Pulmonary artery endothelial cell (primary cell): Measurements from ENCODE around the gene ADGRG3. TPM values are rescaled to one million over a fixed set of nuclear protein-coding genes. Genes with fewer than 3 reads are reported as not detected.
"Not testable (repeated sequence)": the region's sequence is repeated elsewhere in the genome, so short reads cannot be mapped to it uniquely, and the experiment has no call there.

Experiments
- DNase-seq: peaks from one replicate; pipeline ENCODE4 v3.0.0-alpha.2; 2011; ENCODE audit warnings: low read depth, low spot score
- total RNA-seq: library from RNA; depleted of rRNA; stranded (reverse); fragments of >200 nt; gene quantifications from 2 replicates; pipeline ENCODE4 v1.2.3, GENCODE V29; 2014

Gene ADGRG3
- total RNA-seq, 1 donor from 2014 or later, result not detected

DNA sequence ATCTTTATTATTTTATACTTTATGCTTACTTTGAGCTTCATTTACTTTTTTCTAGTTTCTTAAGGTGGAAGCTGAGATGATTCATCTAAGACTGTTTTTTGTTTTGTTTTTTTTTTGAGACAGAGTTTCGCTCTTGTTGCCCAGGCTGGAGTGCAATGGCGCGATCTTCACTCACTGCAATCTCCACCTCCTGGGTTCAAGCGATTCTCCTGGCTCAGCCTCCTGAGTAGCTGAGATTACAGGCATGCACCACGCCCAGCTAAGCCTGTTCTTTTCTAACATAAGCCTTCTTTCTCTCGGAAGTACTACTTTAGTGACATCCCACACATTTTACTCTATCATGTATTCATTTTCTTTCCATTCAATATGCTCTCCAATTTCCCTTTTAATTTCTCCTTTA lies 44.5 kb downstream of the ADGRG3 start:
- DNase-seq, result not testable (repeated sequence)

DNA sequence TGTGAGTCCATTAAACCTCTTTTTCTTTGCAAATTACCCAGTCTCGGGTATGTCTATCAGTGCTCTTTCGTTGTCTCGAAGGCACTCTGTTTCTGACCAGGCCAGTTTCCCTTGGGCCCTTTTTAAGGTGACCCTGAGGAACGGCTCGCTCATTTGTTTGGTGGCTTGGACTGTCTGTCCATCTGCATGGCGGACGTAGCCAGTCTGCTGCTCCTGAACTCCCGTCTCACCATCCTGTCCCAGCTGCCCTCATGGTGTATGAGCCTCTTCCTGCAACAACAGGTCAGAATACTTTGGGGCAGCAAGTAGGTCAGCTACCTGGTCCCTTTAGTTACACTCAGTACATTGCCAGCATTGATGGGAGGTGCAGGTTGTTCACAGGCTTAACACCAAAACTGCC lies 45.5 kb downstream of the ADGRG3 start:
- no peak for DNase-seq

DNA sequence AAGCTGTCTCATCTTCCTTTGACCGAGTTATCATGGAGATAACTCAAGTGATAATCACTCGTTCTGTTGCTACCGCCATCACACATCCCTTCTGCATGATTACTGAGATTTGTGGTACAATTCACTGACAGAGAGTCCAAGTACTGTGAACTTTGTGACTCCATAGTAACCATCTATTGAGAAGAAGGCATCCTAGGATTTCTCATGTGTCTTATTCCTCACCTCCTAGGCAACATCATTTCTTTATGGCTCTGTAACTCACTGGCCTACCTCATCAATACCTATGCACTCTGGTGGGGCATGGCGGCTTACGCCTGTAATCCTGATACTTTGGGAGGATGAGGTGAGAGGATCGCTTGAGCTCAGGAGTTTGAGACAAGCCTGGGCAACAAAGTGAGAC lies 45.9 kb downstream of the ADGRG3 start:
- DNase-seq, result no peak

DNA sequence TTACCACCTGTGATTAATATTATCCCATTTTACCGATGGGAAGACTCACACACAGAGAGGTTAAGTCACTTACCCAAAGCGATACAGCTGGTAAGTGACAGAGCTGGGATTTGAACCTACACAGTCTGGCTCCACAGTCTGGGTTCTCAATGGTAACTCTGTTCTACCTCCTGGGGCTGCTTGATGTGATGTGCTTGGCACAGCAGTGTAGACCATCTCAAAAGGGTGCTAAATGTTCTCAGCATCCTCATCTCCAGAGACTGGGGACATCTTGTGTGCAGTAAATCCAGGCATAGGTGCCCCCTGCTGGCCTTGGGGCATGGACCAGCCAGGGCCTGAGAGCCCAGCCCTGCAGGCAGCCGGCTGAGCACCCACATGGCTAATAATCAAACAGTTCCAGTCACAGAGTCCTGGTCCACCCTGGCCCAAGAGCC lies 52.1 kb downstream of the ADGRG3 start:
- peak; percentile 15 for DNase-seq

DNA sequence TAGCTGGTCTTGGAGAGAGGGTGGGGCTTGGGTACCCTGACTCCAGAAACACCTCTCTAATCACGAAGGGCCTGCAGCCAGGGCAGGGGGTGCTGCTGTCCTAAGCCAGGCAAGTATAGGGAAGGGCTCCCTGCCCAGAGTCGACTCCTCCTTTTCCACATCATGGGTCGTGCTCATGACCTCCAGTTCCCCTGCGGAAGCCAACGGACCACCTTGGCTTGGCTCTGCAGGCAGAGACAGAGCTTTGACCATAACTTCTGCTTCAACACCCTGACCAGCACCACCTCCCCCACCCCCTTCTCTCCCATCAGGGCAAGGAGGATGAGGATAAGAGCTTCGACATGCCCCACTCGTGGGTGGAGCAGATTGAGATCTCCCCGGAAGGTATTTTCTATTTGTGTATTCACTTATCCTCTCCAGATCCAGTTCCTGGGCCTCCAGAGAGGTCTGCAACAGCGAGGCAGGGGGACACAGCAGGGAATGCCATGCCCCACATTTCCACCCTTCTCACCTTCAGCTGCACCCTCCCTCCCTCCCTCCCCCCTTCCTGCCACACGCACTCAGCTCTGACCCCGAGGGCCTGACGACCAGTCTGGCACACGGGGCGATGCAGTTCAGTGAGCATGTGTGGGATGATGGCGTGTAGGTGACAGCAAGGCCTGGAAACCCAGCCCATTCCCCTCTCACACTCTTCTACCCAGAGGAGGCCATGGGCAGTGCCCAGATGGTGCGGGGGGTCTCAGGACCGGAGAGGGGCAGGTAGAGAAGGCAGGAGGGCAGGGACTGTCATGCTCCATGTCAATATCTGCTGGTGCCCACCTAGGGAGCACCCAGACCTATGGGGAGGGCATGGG lies 53.5 kb downstream of the ADGRG3 start:
- DNase-seq, result no peak

DNA sequence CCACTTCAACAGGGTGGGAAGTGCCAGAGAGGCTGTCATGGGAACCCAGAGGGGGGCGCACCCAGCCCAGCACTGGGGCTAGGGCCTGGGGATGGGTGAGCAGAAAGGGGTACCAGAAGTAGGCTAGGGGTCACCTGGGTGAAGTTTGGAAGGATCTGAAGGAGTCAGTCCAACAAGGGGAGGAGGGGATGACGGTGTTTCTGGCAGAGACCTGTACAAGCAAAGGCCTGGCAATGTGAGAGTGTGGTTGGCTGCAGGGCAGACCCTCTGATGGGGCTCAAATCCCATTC lies 54.0 kb downstream of the ADGRG3 start:
- DNase-seq, result no peak

DNA sequence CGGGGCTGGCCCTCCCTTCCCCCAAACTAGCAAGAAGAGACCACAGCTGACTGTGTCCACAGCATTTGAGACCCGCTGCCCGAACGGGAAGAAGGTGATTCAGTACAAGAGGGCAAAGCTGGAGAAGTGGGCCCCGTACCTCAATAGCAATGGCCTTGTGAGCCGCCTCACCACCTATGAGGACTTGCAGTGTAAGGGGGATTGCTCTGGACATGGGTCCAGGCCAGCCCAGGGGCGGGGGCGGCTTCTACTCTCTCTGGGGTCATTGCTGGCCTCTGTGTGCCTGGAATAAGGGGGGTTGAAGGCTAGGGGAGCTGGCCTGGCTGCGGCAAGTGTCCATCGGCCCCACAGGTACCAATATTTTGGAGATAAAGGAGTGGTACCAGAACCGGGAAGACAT lies 54.5 kb downstream of the ADGRG3 start:
- DNase-seq, result no peak

DNA sequence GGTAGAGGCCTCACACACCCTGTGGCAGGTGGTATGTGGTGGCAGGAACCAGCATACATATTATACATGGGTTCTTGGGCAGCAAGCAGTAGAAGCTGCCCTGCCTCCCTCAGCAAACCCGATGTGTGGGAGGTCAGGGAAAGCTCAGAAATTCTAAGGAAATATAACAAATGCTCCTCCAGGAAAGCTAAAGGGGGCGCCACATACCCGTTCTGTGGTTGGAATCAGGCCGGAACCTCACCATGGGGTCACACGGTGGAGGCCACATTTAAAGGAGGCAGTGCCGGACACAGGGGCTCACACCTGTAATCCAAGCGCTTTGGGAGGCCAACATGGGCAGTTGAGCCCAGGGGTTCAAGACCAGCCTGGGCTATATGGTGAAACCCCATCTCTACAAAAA lies 55.1 kb downstream of the ADGRG3 start:
- DNase-seq, result no peak

DNA sequence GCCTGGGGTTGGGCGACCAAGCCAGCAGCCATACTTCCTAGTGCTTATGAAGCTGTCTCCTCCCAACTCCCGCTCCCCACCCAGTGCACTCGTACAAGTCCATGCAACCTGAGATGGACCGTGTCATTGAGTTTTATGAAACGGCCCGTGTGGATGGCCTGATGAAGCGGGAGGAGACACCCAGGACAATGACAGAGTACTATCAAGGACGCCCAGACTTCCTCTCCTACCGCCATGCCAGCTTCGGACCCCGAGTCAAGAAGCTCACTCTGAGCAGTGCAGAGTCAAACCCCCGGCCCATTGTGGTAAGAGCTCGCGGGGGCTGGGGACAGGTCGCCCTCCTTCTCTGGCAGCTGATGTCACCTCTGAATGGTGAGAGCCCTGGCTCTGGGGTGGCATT lies 56.4 kb downstream of the ADGRG3 start:
- no peak for DNase-seq

DNA sequence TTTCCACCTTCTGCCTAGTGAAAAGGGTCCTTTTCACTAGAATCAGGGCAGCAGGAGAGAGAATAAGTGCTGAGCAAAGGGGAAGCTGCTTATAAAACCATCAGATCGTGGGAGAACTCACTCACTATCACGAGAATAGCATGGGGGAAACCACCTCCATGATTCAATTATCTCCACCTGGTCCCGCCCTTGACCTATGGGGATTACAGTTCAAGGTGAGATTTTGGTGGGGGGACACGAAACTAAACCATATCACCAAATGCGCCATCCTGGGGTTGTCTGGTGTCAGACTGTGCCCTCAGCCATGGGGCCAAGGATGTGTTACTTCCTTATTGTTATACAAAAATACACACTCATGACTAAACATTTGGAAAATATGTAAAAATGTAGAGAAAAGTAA lies 57.0 kb downstream of the ADGRG3 start:
- DNase-seq, result no peak

DNA sequence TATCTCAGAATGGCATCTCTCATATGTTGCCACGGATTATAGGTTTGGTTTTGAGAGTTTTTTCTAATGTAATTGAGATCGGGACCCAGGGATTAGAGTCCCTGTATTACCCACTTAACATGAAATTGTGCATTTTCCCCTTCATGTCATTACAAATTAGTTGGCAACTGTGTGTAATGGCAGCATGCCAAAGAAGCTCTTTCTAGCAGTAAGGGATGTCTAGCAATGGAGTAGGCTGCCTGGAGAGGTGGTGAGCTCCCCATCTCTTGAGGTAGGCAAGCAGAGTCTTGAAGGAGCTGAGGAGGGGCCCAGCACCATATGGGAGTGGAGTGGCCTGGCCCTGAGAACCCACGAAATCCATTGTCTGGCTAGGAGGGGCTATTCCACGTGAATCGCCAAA lies 57.4 kb downstream of the ADGRG3 start:
- no peak for DNase-seq

DNA sequence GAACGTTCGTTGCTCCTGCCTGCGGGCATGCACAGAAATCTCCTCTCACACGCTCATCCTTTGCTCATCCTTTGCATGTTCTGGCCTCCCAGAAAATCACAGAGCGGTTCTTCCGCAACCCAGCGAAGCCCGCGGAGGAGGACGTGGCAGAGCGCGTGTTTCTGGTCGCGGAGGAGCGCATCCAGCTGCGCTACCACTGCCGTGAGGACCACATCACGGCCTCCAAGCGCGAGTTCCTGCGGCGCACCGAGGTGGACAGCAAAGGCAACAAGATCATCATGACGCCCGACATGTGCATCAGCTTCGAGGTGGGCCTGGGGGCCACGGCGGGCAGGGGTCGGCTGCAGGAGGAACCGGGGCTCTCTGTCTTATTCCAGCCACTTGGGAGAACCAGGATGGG lies 57.9 kb downstream of the ADGRG3 start:
- no peak for DNase-seq

DNA sequence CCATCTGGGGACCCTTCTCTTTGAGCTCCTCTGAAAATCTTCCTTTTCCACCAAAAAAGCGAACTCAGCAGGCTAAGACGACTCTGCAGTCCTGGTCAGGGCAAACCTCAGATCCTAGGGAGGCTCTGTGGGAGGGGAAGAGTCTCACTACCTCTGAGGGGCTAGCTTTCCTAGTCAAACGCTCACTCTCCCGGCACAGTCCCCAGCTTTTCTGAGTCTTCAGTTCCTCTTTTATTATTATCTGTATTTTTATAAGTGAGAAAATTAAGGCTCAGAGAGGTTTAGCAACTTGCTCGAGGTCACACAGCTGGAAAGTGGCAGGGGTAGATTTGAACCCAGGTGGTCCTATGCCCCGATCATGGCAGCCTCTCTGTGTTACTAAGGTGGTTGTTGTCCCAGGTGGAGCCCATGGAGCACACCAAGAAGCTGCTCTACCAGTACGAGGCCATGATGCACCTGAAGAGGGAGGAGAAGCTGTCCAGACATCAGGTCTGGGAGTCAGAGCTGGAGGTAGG lies 58.4 kb downstream of the ADGRG3 start:
- no peak for DNase-seq

DNA sequence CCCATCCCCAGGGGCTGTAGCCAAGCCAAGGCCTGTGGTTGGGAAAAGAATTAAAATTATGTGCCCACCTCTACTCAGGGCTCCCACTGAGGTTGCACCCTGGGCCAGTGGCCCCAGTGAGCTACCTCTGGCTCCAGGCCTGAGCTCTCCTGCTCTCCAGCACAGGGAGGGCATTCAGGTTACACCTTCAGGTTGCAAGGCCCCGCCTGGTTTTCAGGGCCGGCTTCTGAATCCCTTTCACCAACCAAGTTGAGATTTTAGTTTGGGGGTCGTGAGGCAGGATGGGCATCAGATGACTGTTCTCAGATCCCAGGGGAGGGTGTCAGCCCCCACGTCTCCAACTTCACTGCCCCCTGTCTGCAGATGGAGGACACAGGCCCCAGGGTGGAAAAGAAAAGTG lies 59.5 kb downstream of the ADGRG3 start:
- no peak for DNase-seq

DNA sequence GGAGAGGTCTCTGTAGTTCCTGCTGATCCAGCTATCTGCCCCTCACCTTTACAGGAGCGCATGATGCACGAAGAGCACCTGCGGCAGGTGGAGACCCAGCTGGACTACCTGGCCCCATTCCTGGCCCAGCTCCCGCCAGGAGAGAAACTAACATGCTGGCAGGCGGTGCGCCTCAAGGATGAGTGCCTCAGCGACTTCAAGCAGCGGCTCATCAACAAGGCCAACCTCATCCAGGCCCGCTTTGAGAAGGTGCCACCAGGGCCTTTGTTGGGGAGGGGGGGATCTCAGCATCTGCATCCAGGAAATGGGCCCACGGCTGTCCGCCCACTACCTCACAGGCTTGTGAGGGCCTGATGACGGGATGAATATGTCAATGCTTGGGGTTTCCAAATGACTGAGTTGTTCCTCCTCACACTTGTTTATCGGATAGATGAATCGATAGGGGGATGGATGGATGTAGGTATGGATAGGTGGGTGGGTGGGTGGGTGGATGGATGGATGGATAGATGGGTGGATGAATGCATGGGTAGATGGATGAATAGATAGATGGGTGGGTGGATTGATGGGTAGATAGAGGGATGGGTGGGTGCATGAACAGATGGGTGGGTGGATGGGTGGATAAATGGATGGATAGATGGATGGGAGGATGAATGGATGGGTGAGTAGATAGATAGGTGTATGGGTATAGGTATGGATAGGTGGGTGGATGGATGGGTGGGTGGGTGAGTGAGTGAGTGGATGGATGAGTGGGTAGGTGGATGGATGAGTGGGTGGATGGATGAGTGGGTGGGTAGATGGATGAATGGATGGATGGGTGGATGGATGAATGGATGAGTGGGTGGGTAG lies 60.5 kb downstream of the ADGRG3 start:
- DNase-seq, result no peak

DNA sequence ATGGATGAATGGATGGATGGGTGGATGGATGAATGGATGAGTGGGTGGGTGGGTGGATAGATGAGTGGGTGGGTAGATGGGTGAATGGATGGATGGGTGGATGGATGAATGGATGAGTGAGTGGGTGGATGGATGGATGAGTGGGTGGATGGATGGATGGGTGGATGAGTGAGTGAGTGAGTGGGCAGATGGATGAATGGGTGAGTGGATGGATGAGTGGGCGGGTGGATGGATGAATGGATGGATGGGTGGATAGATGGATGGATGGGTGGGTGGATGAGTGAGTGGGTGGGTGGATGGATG lies 61.0 kb downstream of the ADGRG3 start:
- DNase-seq, result no peak

DNA sequence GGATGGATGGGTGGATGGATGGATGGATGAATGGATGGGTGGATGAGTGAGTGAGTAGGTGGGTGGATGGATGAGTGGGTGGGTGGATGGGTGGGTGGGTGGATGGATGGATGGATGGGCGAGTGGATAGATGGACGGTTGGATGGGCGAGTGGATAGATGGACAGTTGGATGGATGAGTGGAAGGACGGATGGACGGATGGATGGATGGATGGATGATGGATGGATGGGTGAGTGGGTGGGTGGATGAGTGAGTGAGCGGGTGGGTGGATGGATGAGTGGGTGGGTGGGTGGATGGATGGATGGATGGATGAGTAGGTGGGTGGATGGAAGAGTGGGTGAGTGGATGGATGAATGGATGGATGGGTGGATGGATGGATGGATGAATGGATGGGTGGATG lies 61.7 kb downstream of the ADGRG3 start:
- not testable (repeated sequence) for DNase-seq

DNA sequence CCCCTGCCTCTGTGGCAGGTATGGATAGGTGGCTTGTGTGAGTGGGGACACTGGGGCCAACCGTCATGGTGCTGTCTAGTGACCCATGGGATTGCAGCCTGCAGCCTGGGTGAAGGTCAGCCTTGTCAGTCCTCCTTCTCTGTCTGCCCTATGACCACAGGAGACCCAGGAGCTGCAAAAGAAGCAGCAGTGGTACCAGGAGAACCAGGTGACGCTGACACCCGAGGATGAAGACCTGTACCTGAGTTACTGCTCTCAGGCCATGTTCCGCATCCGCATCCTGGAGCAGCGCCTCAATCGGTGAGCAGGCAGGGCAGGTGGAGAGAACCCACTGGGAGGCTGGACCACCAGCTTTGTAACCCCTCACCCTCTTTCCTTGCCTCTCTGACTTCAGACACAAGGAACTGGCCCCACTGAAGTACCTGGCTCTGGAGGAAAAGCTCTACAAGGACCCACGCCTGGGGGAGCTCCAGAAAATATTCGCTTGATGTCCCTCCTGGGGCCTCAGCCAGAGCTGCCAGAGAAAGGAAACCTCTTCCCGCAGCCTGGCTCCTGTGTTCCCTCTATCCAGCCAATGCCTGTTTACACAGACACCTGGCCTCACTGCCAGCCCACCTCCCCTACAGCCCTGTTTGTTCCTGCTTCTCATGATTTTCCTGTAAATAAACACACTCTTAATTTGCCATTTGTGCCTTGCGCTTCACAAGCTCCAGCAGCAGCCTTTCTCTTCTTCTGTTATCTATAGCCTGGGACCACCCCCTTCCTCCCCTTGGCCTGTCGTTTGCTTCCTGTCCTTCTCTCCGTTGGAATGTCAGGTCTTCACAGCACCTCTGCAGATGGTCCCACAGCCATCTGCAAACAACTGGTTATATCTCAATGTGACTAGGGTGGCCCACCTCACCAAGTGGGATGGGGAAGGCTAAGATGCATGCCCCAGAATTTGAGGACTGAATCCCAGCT lies 62.9 kb downstream of the ADGRG3 start:
- no peak for DNase-seq

DNA sequence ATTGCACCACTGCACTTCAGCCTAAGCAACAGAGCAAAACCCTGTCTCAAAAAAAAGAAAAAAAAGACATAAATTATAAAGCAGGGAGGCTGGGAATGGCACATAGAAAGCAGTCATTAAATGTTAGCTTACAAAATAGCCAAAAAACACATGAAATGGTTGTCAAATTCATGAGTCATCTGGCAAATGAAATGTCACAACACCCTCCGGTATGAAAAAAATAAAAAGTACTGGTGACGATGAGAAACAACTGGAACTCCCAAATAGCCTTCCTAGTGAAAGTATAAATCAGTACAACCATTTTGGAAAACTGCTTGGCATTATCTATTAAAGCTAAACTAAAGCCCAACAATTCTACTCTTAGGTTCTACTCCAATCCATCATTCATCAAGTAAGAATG lies 63.9 kb downstream of the ADGRG3 start:
- no peak for DNase-seq

DNA sequence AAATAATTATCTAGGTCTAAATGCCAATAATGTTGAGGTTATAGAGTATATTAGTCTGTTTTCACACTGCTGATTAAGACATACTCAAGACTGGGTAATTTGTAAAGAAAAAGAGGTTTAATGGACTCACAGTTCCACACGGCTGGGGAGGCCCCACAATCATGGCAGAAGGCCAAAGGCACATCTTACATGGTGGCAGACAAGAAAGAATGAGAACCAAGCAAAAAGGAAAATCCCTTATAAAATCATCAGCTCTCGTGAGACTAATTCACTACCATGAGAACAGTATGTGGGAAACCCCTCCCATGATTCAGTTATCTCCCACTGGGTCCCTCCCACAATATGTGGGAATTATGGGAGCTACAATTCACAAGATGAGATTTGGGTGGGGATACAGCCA lies 64.6 kb downstream of the ADGRG3 start:
- no peak for DNase-seq

DNA sequence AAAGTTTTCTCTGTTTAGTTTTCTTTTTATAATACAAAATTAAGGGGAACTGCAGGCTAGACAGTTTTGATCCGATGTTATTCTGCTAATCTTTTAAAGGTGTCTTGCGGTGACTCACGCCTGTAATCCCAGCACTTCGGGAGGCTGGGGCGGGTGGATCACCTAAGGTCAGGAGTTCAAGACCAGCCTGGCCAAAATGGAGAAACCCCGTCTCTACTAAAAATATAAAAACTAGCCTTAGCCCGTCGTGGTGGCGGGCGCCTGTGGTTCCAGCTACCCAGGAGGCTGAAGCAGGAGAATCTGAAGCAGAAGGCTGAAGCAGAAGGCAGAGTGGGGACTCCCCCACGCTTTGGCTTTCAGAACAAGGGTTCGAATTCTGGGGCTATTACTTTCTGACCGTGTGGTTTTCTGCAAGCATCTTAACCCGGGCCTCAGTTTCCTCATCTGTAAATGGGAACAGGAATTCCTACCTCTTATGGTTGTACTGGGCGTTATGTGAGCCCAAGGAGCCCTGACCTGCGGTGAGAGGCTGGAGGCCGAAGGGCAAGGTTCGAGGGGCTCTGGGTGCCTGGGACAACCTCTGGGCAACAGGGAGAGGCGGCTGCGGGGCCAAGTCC lies 66.3 kb downstream of the ADGRG3 start:
- DNase-seq, result no peak
